HEK293 (cell line): Measurements from ENCODE around the gene TESMIN.

Source experiments
- CTCF ChIP-seq: fragments of 450-650 bp; formaldehyde crosslinking; IDR thresholded peaks from 2 replicates; pipeline ENCODE4 v1.5.1; 2016; ENCODE audit warnings: missing biosample characterization, missing genetic modification characterization
- GLI2 ChIP-seq: fragments of 450-650 bp; formaldehyde crosslinking; IDR thresholded peaks from 2 replicates; pipeline ENCODE4; 2017; ENCODE audit warnings: missing biosample characterization, missing genetic modification characterization, low read depth, borderline replicate concordance
- KLF9 ChIP-seq: fragments of 450-650 bp; formaldehyde crosslinking; IDR thresholded peaks from 2 replicates; pipeline ENCODE4 v1.5.1; 2016; ENCODE audit warnings: missing biosample characterization, missing genetic modification characterization, low read depth
- OSR2 ChIP-seq: fragments of 450-650 bp; formaldehyde crosslinking; IDR thresholded peaks from 2 replicates; pipeline ENCODE4 v1.5.1; 2016; ENCODE audit warnings: missing biosample characterization, missing genetic modification characterization
- ZBTB11 ChIP-seq: fragments of 450-650 bp; formaldehyde crosslinking; conservative IDR thresholded peaks from 2 replicates; pipeline ENCODE4 v1.5.1; 2016; ENCODE audit warnings: low read depth, missing biosample characterization, missing genetic modification characterization
- ZNF148 ChIP-seq: fragments of 450-650 bp; formaldehyde crosslinking; IDR thresholded peaks from 2 replicates; pipeline ENCODE4 v1.5.0; 2017; ENCODE audit warnings: missing biosample characterization, missing genetic modification characterization, borderline replicate concordance
- ZNF324 ChIP-seq: fragments of 450-650 bp; formaldehyde crosslinking; IDR thresholded peaks from 2 replicates; pipeline ENCODE4 v1.5.1; 2016; ENCODE audit warnings: missing biosample characterization, missing genetic modification characterization
- ZNF350 ChIP-seq: fragments of 450-650 bp; formaldehyde crosslinking; IDR thresholded peaks from 2 replicates; pipeline ENCODE4 v1.5.0; 2017; ENCODE audit warnings: missing biosample characterization, mild to moderate bottlenecking, missing genetic modification characterization
- ZNF398 ChIP-seq: fragments of 450-650 bp; formaldehyde crosslinking; IDR thresholded peaks from 2 replicates; pipeline ENCODE4 v1.5.1; 2017; ENCODE audit warnings: missing biosample characterization, missing genetic modification characterization
- ZNF555 ChIP-seq: fragments of 450-650 bp; formaldehyde crosslinking; conservative IDR thresholded peaks from 2 replicates; pipeline ENCODE4 v1.5.1; 2017; ENCODE audit warnings: missing biosample characterization, mild to moderate bottlenecking, missing genetic modification characterization, inconsistent platforms
- ZNF621 ChIP-seq: fragments of 450-650 bp; formaldehyde crosslinking; IDR thresholded peaks from 2 replicates; pipeline ENCODE4 v1.5.1; 2017; ENCODE audit warnings: missing biosample characterization, missing genetic modification characterization

- no peak for TF ChIP-seq ZNF555
- TF ChIP-seq CTCF (tag by site-specific recombination): no peak
- TF ChIP-seq ZNF324 (tag by site-specific recombination): no peak
- TF ChIP-seq ZNF350 (tag by site-specific recombination): no peak
- TF ChIP-seq GLI2: no peak
- TF ChIP-seq OSR2: no peak
- no peak for TF ChIP-seq KLF9 (tag by site-specific recombination)
- no peak for TF ChIP-seq ZBTB11 (tag by site-specific recombination)
- no peak for TF ChIP-seq ZNF148 (tag by site-specific recombination)
- TF ChIP-seq ZNF398 (tag by site-specific recombination): no peak
- no peak for TF ChIP-seq ZNF621 (tag by site-specific recombination)
Measured at GRCh38 chr11:68753300-68753699, 2.0 kb upstream of the TESMIN start.
